Muscle of arm (tissue), 14 donors: ENCODE results near the gene CD247. TPM values are rescaled to one million over a fixed set of nuclear protein-coding genes. Genes with fewer than 3 reads are reported as not detected.
"Not testable (repeated sequence)": the region's sequence is repeated elsewhere in the genome, so short reads cannot be mapped to it uniquely, and the experiment has no call there.

Experiments
- DNase-seq: peaks from one replicate; pipeline ENCODE4 v3.0.0-alpha.2; 2013
- long read RNA-seq, 11 donors: transcript quantifications; one replicate each; lab custom pipeline, GENCODE V29; 2026
- polyA plus RNA-seq, 12 donors: library from polyadenylated mRNA; unstranded; fragments of 120-200 nt; gene quantifications; one replicate each; pipeline ENCODE4 v1.2.1, GENCODE V29; 2013; ENCODE audit not compliant: insufficient read length in 12 of 12

The CD247 gene
- 1 to 10 TPM in 3 of 12 donors, under 1 TPM in 7, not detected in 2; 0.28 to 3.4 (median 0.50) TPM for polyA plus RNA-seq
- long read RNA-seq, donor 1, result 0 reads
- long read RNA-seq, donor 2, partial matches to known transcripts, result 0 of 1 reads
- long read RNA-seq, donor 2, other reads (novel, unspliced or antisense), result 0 of 1 reads
- long read RNA-seq, donor 3, result 0 reads
- long read RNA-seq, donor 4, result 0 reads
- long read RNA-seq, donor 5, result 0 reads
- long read RNA-seq, donor 6, result 0 reads
- long read RNA-seq, donor 7, result 0 reads
- long read RNA-seq, donor 8, result 0 reads
- long read RNA-seq, donor 9, result 0 reads
- long read RNA-seq, donor 10, result 0 reads
- long read RNA-seq, donor 11, result 0 reads

GRCh38 chr1:167518331-167518700 is at the start of gene CD247:
CD247 (minus strand) TSS chr1:167518529; CDS start chr1:167518465, 64 bp downstream.
- DNase-seq, result no peak

- DNase-seq, result no peak
Measured at GRCh38 chr1:167567663-167568062, 49.3 kb upstream of the CD247 start.

GRCh38 chr1:167566766-167567165 is 48.4 kb upstream of the CD247 start:
- DNase-seq, result no peak

GRCh38 chr1:167565922-167566321 is 47.6 kb upstream of the CD247 start:
- DNase-seq, result no peak

GRCh38 chr1:167564612-167565270 is 46.4 kb upstream of the CD247 start:
- no peak for DNase-seq

GRCh38 chr1:167563579-167564246 is 45.4 kb upstream of the CD247 start:
- peak; percentile 18 for DNase-seq

- no peak for DNase-seq
Measured at GRCh38 chr1:167562702-167563101, 44.4 kb upstream of the CD247 start.

- no peak for DNase-seq
Measured at GRCh38 chr1:167561753-167562152, 43.4 kb upstream of the CD247 start.

GRCh38 chr1:167555971-167556714 is 37.8 kb upstream of the CD247 start:
- DNase-seq, result peak; percentile 61

- not testable (repeated sequence) for DNase-seq
Measured at GRCh38 chr1:167555072-167555471, 36.7 kb upstream of the CD247 start.

GRCh38 chr1:167554028-167554779 is 35.9 kb upstream of the CD247 start:
- no peak for DNase-seq

- DNase-seq, result peak; percentile 91
Measured at GRCh38 chr1:167553136-167554027, 35.1 kb upstream of the CD247 start, which contains the start of gene CREG1. CREG1 (minus strand) TSS chr1:167553762.

GRCh38 chr1:167551362-167551761 is 33.0 kb upstream of the CD247 start:
- no peak for DNase-seq

GRCh38 chr1:167548059-167548932 is 30.0 kb upstream of the CD247 start:
- DNase-seq, result no peak

- no peak for DNase-seq
Measured at GRCh38 chr1:167546935-167547334, 28.6 kb upstream of the CD247 start.

- no peak for DNase-seq
Measured at GRCh38 chr1:167545349-167545748, 27.0 kb upstream of the CD247 start.

GRCh38 chr1:167544447-167545093 is 26.2 kb upstream of the CD247 start:
- DNase-seq, result no peak

GRCh38 chr1:167543199-167543990 is 25.1 kb upstream of the CD247 start:
- DNase-seq, result no peak
